Loucy (cell line): ENCODE measurements around the gene SMAD7.
"Not testable (repeated sequence)": the region's sequence is repeated elsewhere in the genome, so short reads cannot be mapped to it uniquely, and the experiment has no call there.

Source experiments
- H2AFZ ChIP-seq: fragments of 200-600 bp; sonication (generic); 2 replicates; pipeline ENCODE4 v1.6.0; 2016; ENCODE audit warnings: antibody characterized with exemption, mild to moderate bottlenecking, low read length, moderate library complexity
- H3F3A ChIP-seq: fragments of 200-600 bp; 2 replicates; pipeline ENCODE4 v1.6.0; 2016; ENCODE audit warnings: antibody characterized with exemption, low read depth, mild to moderate bottlenecking
- H3K27me3 ChIP-seq: fragments of 200-600 bp; sonication (generic); 2 replicates; pipeline ENCODE4 v1.6.1; 2014; ENCODE audit warnings: low read length, mild to moderate bottlenecking; ENCODE audit not compliant: insufficient read depth, poor library complexity, severe bottlenecking
- H3K36me3 ChIP-seq: fragments of 200-600 bp; sonication (generic); 2 replicates; pipeline ENCODE4 v1.6.1; 2016; ENCODE audit warnings: low read length; ENCODE audit not compliant: insufficient read depth
- H3K4me1 ChIP-seq: fragments of 200-600 bp; sonication (generic); 2 replicates; pipeline ENCODE4 v1.5.1; 2014; ENCODE audit warnings: low read length, mild to moderate bottlenecking; ENCODE audit not compliant: insufficient read depth, poor library complexity, severe bottlenecking
- H3K4me2 ChIP-seq: fragments of 200-600 bp; sonication (generic); 2 replicates; pipeline ENCODE4 v1.6.0; 2014; ENCODE audit warnings: antibody characterized with exemption, low read length, low read depth, mild to moderate bottlenecking; ENCODE audit not compliant: poor library complexity, severe bottlenecking
- H3K4me3 ChIP-seq: fragments of 200-600 bp; sonication (generic); 2 replicates; pipeline ENCODE4 v1.5.1; 2014; ENCODE audit warnings: low read length, mild to moderate bottlenecking, mixed read lengths; ENCODE audit not compliant: poor library complexity, severe bottlenecking
- H3K79me2 ChIP-seq: fragments of 200-600 bp; sonication (generic); 2 replicates; pipeline ENCODE4 v1.6.1; 2014; ENCODE audit warnings: low read length; ENCODE audit not compliant: insufficient read depth
- H3K9ac ChIP-seq: fragments of 200-600 bp; sonication (generic); 2 replicates; pipeline ENCODE4 v1.6.0; 2014; ENCODE audit warnings: mild to moderate bottlenecking, low read depth, low read length, moderate library complexity; ENCODE audit not compliant: poor library complexity, severe bottlenecking
- H3K9me2 ChIP-seq: fragments of 200-600 bp; sonication (generic); replicated peaks from 2 replicates; pipeline ENCODE4 v1.6.1; 2016; ENCODE audit warnings: low read depth, low read length, mixed read lengths
- H3K9me3 ChIP-seq: fragments of 200-600 bp; sonication (generic); 2 replicates; pipeline ENCODE4 v1.6.1; 2014; ENCODE audit warnings: mild to moderate bottlenecking, antibody characterized with exemption, low read length, low read depth; ENCODE audit not compliant: insufficient read depth
- H4K20me1 ChIP-seq: fragments of 200-600 bp; sonication (generic); 2 replicates; pipeline ENCODE4 v1.6.0; 2014; ENCODE audit warnings: antibody characterized with exemption, low read length, mild to moderate bottlenecking; ENCODE audit not compliant: insufficient read depth, poor library complexity, severe bottlenecking
- EZH2phosphoT487 ChIP-seq: fragments of 200-600 bp; IDR thresholded peaks from 2 replicates; pipeline ENCODE4 v1.6.1; 2018; ENCODE audit warnings: antibody characterized with exemption, mild to moderate bottlenecking, moderate library complexity, borderline replicate concordance
- TF ChIP-seq, protein P1 (sequence below): fragments of 200-600 bp; sonication (generic); conservative IDR thresholded peaks from 2 replicates; pipeline ENCODE4 v1.5.1; 2014; ENCODE audit warnings: mild to moderate bottlenecking, antibody characterized with exemption, low read length

Gene SMAD7

GRCh38 chr18:48871391-48872166, 79.2 kb downstream of the SMAD7 start:
- no peak overlapping the region for H3K9ac ChIP-seq
- H3K9me3 ChIP-seq = no peaks in the 10 kb centered on the region
- H3K4me1 ChIP-seq = no peaks in the 10 kb centered on the region
- no peak overlapping the region for H3K4me3 ChIP-seq
- no peaks in the 10 kb centered on the region for H3F3A ChIP-seq
- H3K79me2 ChIP-seq = no peaks in the 10 kb centered on the region
- TF ChIP-seq, protein P1, sequence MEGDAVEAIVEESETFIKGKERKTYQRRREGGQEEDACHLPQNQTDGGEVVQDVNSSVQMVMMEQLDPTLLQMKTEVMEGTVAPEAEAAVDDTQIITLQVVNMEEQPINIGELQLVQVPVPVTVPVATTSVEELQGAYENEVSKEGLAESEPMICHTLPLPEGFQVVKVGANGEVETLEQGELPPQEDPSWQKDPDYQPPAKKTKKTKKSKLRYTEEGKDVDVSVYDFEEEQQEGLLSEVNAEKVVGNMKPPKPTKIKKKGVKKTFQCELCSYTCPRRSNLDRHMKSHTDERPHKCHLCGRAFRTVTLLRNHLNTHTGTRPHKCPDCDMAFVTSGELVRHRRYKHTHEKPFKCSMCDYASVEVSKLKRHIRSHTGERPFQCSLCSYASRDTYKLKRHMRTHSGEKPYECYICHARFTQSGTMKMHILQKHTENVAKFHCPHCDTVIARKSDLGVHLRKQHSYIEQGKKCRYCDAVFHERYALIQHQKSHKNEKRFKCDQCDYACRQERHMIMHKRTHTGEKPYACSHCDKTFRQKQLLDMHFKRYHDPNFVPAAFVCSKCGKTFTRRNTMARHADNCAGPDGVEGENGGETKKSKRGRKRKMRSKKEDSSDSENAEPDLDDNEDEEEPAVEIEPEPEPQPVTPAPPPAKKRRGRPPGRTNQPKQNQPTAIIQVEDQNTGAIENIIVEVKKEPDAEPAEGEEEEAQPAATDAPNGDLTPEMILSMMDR = no peak
- no peak for TF ChIP-seq EZH2phosphoT487
- no peak overlapping the region for H2AFZ ChIP-seq
- no peaks in the 10 kb centered on the region for H3K9me2 ChIP-seq
- H3K27me3 ChIP-seq = no peaks in the 10 kb centered on the region
- H3K4me2 ChIP-seq = no peak overlapping the region
- no peaks in the 10 kb centered on the region for H4K20me1 ChIP-seq
- no peaks in the 10 kb centered on the region for H3K36me3 ChIP-seq

DNA sequence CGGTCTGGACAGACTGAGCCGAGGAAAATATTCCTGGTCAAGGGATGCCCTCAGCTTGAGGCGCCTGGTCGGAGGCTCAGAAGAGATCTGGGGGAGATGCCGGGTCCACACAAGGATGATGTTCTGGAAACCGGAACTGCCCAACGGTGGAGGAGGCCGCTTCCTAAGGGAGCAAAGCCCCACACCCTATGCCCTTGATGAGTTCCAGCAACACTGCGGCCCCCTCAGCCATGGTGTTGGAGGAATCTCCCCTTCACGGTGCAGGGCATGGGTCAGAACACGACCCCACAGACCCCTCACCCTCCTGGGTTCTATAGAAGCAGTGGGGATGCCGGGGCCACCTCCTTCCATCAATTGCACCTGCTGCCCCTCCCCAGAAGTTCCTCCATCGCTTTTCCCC, 79.8 kb downstream of the SMAD7 start:
- H2AFZ ChIP-seq, H3K4me1 ChIP-seq, H3K36me3 ChIP-seq, H3F3A ChIP-seq, H3K9me3 ChIP-seq, H3K79me2 ChIP-seq, H3K4me3 ChIP-seq, H3K27me3 ChIP-seq, H3K4me2 ChIP-seq, H4K20me1 ChIP-seq, H3K9ac ChIP-seq, H3K9me2 ChIP-seq: not testable (repeated sequence)
